SK-N-MC (cell line): Measurements from ENCODE around the gene BTRC.

Experiments used
- EZH2 ChIP-seq: fragments of 200-600 bp; sonication (generic); IDR thresholded peaks from one replicate; pipeline ENCODE4 v1.6.1; 2017; ENCODE audit warnings: antibody characterized with exemption
- FOXP2 ChIP-seq: optimal IDR thresholded peaks from 2 replicates; pipeline ENCODE3; 2011; ENCODE audit warnings: mild to moderate bottlenecking, moderate library complexity; ENCODE audit not compliant: insufficient read depth; ENCODE audit errors: extremely low read length, control extremely low read depth
- POLR2AphosphoS5 ChIP-seq: IDR thresholded peaks from 2 replicates; pipeline ENCODE4 v1.6.1; 2012; ENCODE audit warnings: mild to moderate bottlenecking, low read depth, low read length, borderline replicate concordance

DNA sequence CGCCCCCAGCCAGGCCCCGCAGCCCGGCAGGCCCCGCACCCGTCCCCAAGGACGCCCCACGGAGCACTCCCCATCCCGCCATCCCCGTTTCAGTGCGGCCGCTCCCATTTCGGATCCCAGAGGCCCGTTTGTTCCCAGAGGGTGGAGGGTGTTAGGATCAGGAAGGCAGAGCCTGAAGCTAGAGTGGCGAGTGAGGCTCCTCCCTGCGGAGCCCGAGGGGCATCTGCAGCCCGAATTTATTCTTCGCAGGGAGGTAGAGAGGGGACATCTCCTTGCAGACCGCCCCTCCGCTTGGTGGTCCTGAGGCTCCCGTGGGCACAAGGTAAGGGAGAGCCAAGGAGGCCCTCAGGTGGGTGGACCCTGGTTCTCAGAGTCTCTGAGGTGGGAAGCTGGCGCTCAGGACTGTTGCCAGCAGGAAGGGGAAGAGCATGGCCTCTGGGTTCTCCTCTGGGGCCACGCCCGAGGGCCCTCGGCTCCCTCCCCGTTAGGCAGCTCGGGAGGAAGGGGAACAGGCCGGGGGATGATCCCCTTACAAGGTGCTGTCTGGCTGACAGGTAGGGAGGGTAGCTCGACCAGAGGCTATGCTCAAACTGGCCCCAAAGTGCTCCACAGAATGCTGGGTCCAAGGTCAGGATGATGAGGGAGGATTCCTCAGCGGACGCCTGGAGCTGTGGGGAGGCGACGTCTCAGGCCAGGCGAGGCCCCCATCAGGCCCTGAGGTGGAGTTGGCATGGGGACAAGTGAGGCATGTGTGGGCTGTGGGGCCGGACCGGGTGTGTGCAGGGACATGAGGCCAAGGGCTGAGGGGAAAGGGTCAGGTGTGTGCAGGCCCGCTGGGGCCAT is 216.7 kb downstream of the BTRC start:
- no peak for TF ChIP-seq EZH2
- TF ChIP-seq POLR2AphosphoS5 = no peak
- TF ChIP-seq FOXP2 = no peak
